ENCODE data around the gene CCDC186. TPM values are rescaled to one million over a fixed set of nuclear protein-coding genes. Genes with fewer than 3 reads are reported as not detected.

Gene CCDC186
- total RNA-seq, 2 donors from 2014 or later = 17.3 to 19.3 TPM

DNA sequence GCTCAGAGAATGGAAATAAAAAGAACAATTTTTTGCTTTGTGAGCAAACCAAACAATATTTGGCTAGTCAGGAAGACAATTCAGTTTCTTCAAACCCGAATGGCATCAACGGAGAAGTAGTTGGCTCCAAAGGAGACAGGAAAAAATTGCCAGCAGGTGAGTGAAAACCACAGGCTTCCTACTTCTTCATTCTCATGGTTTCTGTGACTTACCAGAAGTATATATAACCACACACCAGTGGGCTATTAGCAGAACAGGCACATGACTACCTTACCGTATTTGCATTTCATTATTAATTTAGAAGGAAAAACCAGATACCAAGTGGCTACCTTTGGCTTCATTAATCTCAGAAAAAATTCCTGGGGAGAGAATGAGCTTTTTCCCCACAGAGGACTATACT lies 14.0 kb upstream of the CCDC186 start:
- no peaks in the 10 kb centered on the region for H3K4me1 Mint-ChIP-seq (ENCODE audit: low read depth)
- H3K4me3 Mint-ChIP-seq = no peak overlapping the region
- H3K9me3 Mint-ChIP-seq = no peaks in the 10 kb centered on the region
- ATAC-seq (replicated peaks in 1 of 2) = no peak
- H3K27me3 Mint-ChIP-seq (ENCODE audit: low read depth) = no peaks in the 10 kb centered on the region
- no peaks in the 10 kb centered on the region for H3K36me3 Mint-ChIP-seq (ENCODE audit: insufficient read depth in 2 of 2)
- no peak overlapping the region for H3K27ac Mint-ChIP-seq
- no peak for DNase-seq

- Mint-ChIP-seq H3K27me3 (ENCODE audit: low read depth) (no peaks in the 10 kb centered on the region), H3K4me3 (no peak overlapping the region), H3K4me1 (ENCODE audit: low read depth) (no peaks in the 10 kb centered on the region), H3K27ac (no peak overlapping the region), H3K9me3 (no peaks in the 10 kb centered on the region), H3K36me3 (ENCODE audit: insufficient read depth in 2 of 2) (no peaks in the 10 kb centered on the region)
- ATAC-seq (replicated peaks in 1 of 2) = no peak
- DNase-seq = no peak
Observed at GRCh38 chr10:114184276-114184675, 10.3 kb upstream of the CCDC186 start.

DNA sequence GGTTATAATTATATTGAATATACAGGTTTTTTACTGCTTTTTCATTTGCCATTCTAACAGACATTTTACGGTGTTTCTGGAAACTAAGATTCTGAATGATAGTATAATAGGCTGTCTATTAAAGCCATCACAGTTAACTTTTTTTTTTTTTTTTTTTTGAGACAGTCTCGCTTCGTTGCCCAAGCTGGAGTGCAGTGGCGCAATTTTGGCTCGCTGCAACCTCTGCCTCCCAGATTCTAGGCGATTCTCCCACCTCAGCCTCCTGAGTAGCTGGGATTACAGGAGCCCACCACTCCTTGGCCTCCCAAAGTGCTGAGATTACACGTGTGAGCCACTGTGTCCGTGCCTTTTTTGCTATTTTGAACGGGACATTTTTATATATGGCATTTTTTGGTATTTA lies 9.6 kb upstream of the CCDC186 start:
- H3K4me3 Mint-ChIP-seq = no peak overlapping the region
- ATAC-seq (replicated peaks in 1 of 2) (no peak), DNase-seq (no peak)
- no peaks in the 10 kb centered on the region for H3K9me3 Mint-ChIP-seq
- H3K27me3 Mint-ChIP-seq (ENCODE audit: low read depth) = no peaks in the 10 kb centered on the region
- no peaks in the 10 kb centered on the region for H3K36me3 Mint-ChIP-seq (ENCODE audit: insufficient read depth in 2 of 2)
- H3K4me1 Mint-ChIP-seq (ENCODE audit: low read depth) = no peaks in the 10 kb centered on the region
- H3K27ac Mint-ChIP-seq = no peak overlapping the region

DNA sequence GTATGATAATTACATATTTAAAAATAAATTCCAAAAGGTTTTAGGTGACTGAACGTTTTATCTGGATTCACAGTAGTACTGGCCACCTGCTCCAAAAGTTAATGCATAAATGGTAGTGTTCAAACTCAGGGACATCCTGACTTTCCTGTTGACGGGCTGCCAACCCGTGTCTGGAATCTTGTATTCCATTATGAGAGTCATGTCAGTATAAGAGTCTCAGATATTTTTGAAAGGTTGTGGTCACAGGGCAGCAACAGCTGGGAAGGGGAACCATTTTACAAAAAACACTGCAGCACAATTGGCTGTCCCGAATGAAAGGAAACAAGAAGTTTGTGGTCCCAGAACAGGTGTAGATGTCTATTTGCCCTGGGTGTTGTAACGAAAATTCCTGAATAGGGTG lies 8.0 kb upstream of the CCDC186 start:
- Mint-ChIP-seq H3K4me3 (no peak overlapping the region), H3K27me3 (ENCODE audit: low read depth) (no peaks in the 10 kb centered on the region), H3K27ac (no peak overlapping the region), H3K9me3 (no peaks in the 10 kb centered on the region), H3K4me1 (ENCODE audit: low read depth) (no peaks in the 10 kb centered on the region), H3K36me3 (ENCODE audit: insufficient read depth in 2 of 2) (no peaks in the 10 kb centered on the region)
- ATAC-seq (replicated peaks in 1 of 2) (no peak), DNase-seq (no peak)

DNA sequence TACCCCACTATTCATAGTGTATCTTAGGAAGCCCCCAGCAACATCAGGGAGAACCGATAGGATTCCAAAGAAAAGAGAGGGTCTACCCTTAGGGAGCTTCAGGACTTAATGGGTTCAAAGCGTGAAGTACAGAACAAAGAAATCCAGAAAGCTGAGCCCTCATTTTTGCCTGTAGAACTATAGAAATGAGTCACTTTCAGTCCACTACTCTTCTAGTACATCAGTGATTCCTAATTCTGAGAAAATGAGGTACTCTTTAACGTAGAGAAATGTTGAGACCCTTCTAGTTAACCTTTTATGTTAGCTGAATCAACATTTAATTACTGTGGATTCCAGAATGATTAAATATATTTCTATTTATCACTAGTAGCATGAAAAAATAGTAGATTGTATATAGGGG lies 6.9 kb upstream of the CCDC186 start:
- ATAC-seq (replicated peaks in 1 of 2) (peak; percentile 27 to 49), DNase-seq (no peak)
- no peak overlapping the region for H3K27ac Mint-ChIP-seq
- no peaks in the 10 kb centered on the region for H3K9me3 Mint-ChIP-seq
- no peaks in the 10 kb centered on the region for H3K36me3 Mint-ChIP-seq (ENCODE audit: insufficient read depth in 2 of 2)
- peaks cover 2% of the 10 kb centered on the region for H3K4me1 Mint-ChIP-seq (ENCODE audit: low read depth)
- H3K4me3 Mint-ChIP-seq = no peak overlapping the region
- H3K27me3 Mint-ChIP-seq (ENCODE audit: low read depth) = peaks cover 2% of the 10 kb centered on the region

DNA sequence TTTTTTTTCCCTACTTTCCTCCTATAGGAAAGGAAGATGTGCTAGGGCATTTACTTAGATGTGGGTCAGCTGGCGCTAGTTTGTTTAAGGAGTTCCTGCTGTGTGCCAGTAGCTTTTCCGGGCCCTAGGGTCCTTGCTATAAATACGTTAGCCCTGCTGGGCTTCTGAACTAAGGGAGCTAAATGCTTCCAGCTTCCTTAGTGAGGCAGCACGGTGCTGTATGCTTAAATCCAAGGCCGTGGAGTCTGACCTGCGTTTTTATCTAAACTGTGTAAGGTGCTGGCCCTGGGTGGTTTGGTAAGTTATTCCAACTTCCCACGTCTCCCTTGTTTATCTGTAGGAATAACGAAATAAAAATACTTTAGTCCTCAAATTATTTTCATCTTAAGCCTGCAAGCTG lies 5.7 kb upstream of the CCDC186 start:
- no peak for ATAC-seq (replicated peaks in 1 of 2)
- H3K4me3 Mint-ChIP-seq = no peak overlapping the region
- peaks cover 8% of the 10 kb centered on the region for H3K27me3 Mint-ChIP-seq (ENCODE audit: low read depth)
- DNase-seq = no peak
- H3K9me3 Mint-ChIP-seq = no peaks in the 10 kb centered on the region
- no peak overlapping the region for H3K27ac Mint-ChIP-seq
- peaks cover 14% of the 10 kb centered on the region for H3K4me1 Mint-ChIP-seq (ENCODE audit: low read depth)
- no peaks in the 10 kb centered on the region for H3K36me3 Mint-ChIP-seq (ENCODE audit: insufficient read depth in 2 of 2)

- Mint-ChIP-seq H3K27me3 (ENCODE audit: low read depth) (peaks cover 8% of the 10 kb centered on the region), H3K4me3 (no peak within 1 kb of the TSS), H3K27ac (no peak within 1 kb of the TSS), H3K4me1 (ENCODE audit: low read depth) (peaks cover 17% of the 10 kb centered on the region), H3K36me3 (ENCODE audit: insufficient read depth in 2 of 2) (no peaks in the 10 kb centered on the region), H3K9me3 (no peaks in the 10 kb centered on the region)
- DNase-seq (no peak), ATAC-seq (replicated peaks in 1 of 2) (no peak)
Observed at GRCh38 chr10:114179148-114179547, 5.1 kb upstream of the CCDC186 start, which contains the start of gene TDRD1. Gene TDRD1, plus strand, starts transcription at chr10:114179353. Its CDS starts 8,479 bp downstream, at chr10:114187832.

DNA sequence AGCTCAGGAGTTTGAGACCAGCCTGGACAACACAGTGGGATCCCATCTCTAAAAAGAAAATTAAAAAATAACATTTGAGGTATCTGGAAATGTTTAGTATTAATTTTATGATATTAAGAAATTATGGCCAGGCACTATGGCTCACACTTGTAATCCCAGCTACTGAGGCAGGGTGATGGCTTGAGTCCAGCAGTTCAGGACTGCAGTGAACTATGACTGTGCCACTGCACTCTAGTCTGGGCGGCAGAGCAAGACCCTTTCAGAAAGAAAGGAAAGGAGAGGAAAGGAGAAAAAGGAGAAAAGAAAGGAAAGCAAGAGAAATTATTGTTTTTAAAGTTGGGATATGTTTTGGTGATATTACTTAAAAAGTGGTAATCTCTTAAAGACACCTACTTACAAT lies 2.5 kb upstream of the CCDC186 start:
- Mint-ChIP-seq H3K4me1 (ENCODE audit: low read depth) (peaks cover 34% of the 10 kb centered on the region), H3K36me3 (ENCODE audit: insufficient read depth in 2 of 2) (peaks cover 2 to 3% of the 10 kb centered on the region in 2 donors), H3K27me3 (ENCODE audit: low read depth) (peaks cover 8% of the 10 kb centered on the region), H3K9me3 (no peaks in the 10 kb centered on the region), H3K4me3 (no peak overlapping the region), H3K27ac (no peak overlapping the region)
- ATAC-seq (replicated peaks in 1 of 2) (no peak), DNase-seq (no peak)

- Mint-ChIP-seq H3K27ac (no peak overlapping the region), H3K36me3 (ENCODE audit: insufficient read depth in 2 of 2) (peaks cover 3% of the 10 kb centered on the region in 2 donors), H3K9me3 (no peaks in the 10 kb centered on the region), H3K4me1 (ENCODE audit: low read depth) (peaks cover 39% of the 10 kb centered on the region), H3K4me3 (peak overlapping the region; percentile 25 to 37), H3K27me3 (ENCODE audit: low read depth) (peaks cover 8% of the 10 kb centered on the region)
- DNase-seq (no peak), ATAC-seq (replicated peaks in 1 of 2) (no peak)
Observed at GRCh38 chr10:114175667-114176066, 1.7 kb upstream of the CCDC186 start.

- Mint-ChIP-seq H3K4me1 (ENCODE audit: low read depth) (peaks cover 41% of the 10 kb centered on the region), H3K4me3 (peak overlapping the region; percentile 99 to 100), H3K9me3 (no peaks in the 10 kb centered on the region), H3K36me3 (ENCODE audit: insufficient read depth in 2 of 2) (peaks cover 3% of the 10 kb centered on the region in 2 donors), H3K27ac (peak overlapping the region; percentile 90), H3K27me3 (ENCODE audit: low read depth) (peaks cover 8% of the 10 kb centered on the region)
- DNase-seq (no peak), ATAC-seq (replicated peaks in 1 of 2) (no peak)
Observed at GRCh38 chr10:114174695-114175188, 739 bp upstream of the CCDC186 start.

DNA sequence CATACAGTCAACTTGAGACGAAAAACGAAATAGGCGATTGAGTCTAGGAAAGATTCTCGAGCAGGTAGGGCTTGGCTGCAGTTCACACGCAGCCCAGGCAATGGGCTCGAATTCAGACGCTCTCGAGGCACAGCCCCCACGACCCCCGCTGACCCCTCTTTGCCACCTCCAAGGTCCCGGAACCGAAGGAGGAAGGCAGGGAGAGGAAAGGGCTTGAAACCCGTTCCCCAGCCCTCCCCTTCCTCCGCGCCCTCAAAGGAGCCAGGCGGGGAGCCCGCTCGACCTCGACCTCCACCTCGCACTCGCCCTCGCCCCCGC lies 441 bp downstream of the CCDC186 start:
- Mint-ChIP-seq H3K27ac (peak overlapping the region; percentile 97), H3K27me3 (ENCODE audit: low read depth) (peaks cover 8% of the 10 kb centered on the region), H3K9me3 (peaks cover 1 to 2% of the 10 kb centered on the region in 2 donors), H3K4me1 (ENCODE audit: low read depth) (peaks cover 44% of the 10 kb centered on the region), H3K4me3 (peak overlapping the region; percentile 99 to 100), H3K36me3 (ENCODE audit: insufficient read depth in 2 of 2) (peaks cover 5 to 7% of the 10 kb centered on the region in 2 donors)
- ATAC-seq (replicated peaks in 1 of 2) (no peak), DNase-seq (no peak)

DNA sequence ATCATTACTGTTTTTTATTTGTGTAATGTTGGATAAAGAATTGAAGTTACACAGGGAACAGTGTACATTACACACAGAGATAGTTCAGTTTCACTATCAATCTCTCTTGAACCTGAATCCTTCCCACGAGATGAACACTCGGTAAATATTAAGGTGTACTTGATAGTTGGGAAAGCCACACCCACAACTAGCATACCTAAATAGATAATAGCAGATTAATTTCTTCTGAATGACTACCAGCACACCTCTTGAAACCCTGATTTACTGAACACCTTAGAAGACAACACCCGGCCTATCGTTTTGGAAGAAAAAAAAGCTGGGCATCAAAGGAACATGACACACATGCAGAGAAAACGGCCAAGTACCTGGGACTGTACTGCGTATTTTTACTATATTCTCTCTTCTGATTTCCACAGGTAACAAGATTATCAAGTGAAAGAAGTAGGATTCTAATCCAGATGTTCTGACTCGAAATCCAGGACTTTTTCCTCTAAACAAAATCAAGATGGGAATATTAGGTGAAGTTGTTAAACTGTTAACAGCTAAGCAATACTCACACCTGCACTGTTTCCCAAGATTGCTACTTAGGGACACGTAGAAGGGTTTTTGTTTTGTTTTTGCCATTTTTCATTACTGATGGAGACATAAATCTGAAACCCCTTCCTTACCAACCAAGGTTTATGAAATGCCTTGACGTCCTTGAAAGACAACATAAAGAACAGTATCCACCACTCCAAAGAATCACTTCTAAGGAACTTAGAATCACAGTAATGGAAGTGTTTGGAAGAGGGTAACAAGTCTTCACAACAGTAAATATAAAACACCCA lies 1.0 kb downstream of the CCDC186 start:
- Mint-ChIP-seq H3K4me1 (ENCODE audit: low read depth) (peaks cover 48% of the 10 kb centered on the region), H3K9me3 (peaks cover 2 to 4% of the 10 kb centered on the region in 2 donors), H3K4me3 (peak overlapping the region; percentile 99 to 100), H3K27me3 (ENCODE audit: low read depth) (peaks cover 8% of the 10 kb centered on the region), H3K36me3 (ENCODE audit: insufficient read depth in 2 of 2) (peaks cover 5 to 10% of the 10 kb centered on the region in 2 donors), H3K27ac (peak overlapping the region; percentile 97)
- DNase-seq (no peak), ATAC-seq (replicated peaks in 1 of 2) (no peak)

DNA sequence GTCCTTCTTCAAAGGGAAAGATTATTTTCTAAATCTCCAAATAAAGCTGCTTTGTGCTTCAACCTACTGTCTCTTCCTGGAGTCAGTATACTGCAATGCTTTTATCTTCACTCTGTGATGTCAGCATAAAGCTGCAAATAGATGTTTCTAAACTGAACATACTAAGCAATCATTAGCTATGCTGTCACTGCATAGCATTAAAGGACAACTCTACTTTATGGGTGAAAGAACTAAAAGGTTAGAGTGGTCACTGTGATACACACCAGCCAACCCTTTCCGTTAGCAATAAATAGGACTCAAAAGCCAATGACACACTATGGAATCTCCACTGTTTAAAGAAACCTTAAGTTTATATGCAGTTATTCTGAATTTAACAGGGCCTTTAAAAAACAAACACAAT lies 1.8 kb downstream of the CCDC186 start:
- Mint-ChIP-seq H3K9me3 (peaks cover 2 to 4% of the 10 kb centered on the region in 2 donors), H3K27me3 (ENCODE audit: low read depth) (peaks cover 8% of the 10 kb centered on the region), H3K4me3 (peak overlapping the region; percentile 99 to 100), H3K27ac (peak overlapping the region; percentile 97), H3K4me1 (ENCODE audit: low read depth) (peaks cover 52% of the 10 kb centered on the region), H3K36me3 (ENCODE audit: insufficient read depth in 2 of 2) (peaks cover 5 to 13% of the 10 kb centered on the region in 2 donors)
- DNase-seq (no peak), ATAC-seq (replicated peaks in 1 of 2) (no peak)

Data from activated T-cell treated with anti-CD3 and anti-CD28 coated beads, Interleukin-2, amount 50 U/mL, for 72 hours (primary cell).